ENCODE measurements around the gene PARPBP.

GRCh38 chr12:102120564-102120873 lies 536 bp downstream of the PARPBP start:
- TF ChIP-seq CTCF (IDR thresholded peaks at IDR 0.05): no peak
- no peak for TF ChIP-seq POLR2A (IDR thresholded peaks at IDR 0.05)

Data from uterus (tissue), 2 donors.